GM21786 (cell line): ENCODE results near the gene GMPPB.

Experiments used
- ATAC-seq: cut with Tn5 transposase; IDR thresholded peaks from one replicate; pipeline ENCODE4 v1.9.1; 2021; ENCODE audit not compliant: unreplicated experiment

Gene GMPPB

DNA sequence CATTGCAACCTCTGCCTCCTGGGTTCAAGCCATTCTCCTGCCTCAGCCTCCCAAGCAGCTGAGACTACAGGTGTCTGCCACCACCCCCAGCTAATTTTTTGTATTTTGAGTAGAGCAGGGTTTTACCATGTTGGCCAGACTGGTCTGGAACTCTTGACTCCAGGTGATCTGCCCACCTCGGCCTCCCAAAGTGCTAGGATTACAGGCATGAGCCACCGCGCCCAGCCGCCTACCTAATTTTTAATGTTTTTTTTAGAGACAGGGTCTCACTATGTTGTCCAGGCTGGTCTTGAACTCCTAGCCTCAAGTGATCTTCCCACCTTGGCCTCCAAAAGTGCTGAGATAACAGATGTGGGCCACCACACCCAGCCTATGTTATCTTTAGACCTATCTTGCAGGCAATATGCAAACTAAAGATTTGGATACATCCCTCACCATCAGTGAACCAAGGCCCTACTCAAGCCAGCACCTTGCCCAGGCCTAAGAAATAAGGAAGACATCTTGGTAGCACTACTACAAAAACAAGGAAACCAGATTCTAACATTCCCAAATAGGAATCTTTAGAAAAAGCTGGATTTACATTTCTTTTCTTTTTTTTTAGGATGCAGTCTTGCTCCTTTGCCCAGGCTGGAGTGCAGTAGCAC is 6.3 kb upstream of the GMPPB start:
- no peak for ATAC-seq

DNA sequence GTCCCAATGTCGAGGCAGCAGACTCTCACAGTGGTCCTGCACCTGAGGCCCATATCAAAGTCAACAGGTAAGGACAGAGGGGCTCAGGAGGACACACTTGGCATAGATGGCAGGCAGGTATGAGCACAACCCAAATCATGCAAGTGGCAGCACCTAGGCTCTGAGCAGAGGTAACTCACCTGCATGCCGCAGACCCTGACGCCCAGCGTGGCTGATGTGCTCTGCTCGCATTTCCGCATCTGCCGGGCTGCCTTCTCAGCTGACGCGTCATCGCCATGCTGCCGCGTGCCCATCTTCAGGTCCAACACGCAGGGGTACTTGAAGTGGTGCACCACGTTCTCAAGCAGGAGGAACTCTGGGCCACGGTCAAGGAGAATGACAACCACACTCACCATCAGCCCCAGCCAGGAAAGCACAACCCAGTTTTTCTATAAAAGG is 4.2 kb upstream of the GMPPB start:
- ATAC-seq = no peak

GRCh38 chr3:49727154-49727923 is 3.6 kb upstream of the GMPPB start:
- no peak for ATAC-seq

DNA sequence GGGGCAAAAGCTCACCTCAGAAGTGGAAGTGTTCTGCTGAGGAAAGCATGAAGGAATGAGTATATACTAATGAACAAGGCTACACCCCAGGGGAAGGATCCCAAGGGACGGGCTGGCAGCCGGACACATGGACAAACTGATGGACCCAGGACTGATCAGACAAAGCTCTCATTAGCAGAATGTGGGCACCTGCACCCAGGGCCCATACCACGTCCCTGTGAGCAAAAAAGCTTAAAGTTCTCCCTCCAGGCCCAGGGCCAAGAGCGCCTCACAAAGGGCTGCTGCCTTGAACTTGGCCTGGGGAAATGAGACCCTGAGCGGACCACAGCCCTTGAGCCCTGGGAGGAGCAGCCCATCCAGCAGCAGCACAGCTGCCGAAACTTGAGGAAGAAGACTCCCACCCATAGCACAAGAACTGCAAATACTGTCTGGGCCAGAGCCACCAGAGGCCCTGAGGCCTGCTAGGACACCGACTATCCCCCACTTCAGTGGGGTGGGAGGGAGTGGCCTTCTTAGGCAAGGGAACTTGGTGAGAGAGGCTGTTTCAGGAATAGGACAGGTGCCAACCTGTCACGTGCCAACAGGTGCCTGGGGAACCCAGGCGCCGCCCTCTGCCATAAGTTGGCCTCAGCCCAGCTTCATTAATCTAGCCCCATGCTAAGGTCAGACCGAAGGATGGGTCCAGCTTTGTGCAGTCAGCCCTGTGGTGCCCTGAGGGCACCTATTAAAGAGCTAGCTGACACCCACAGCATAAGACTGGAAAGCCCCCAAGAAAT is 2.3 kb upstream of the GMPPB start:
- ATAC-seq = no peak

- no peak for ATAC-seq
These were observed 835 bp upstream of the GMPPB start for GRCh38 chr3:49724586-49724985.

DNA sequence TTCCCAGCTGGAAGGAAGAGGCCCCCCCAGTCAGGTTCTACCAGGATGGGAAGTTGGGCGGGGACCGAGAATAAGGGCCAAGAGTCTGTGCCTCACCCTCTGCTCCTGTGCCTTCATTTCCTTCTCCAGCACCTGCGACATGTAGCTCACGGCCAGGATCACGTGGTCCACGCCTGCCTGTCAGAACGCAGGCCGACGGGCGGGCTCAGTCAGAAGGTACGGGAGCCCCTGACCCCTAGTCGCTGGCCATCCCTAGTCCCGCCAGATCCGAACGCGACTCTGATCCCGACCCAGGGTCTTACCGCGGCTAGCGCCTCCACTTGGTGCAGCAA is 489 bp downstream of the GMPPB start:
- no peak for ATAC-seq

- no peak for ATAC-seq
These were observed 855 bp downstream of the GMPPB start for GRCh38 chr3:49722896-49723295.

- no peak for ATAC-seq
These were observed 1.6 kb downstream of the GMPPB start for GRCh38 chr3:49721896-49722781.

GRCh38 chr3:49721596-49721895 is 2.2 kb downstream of the GMPPB start:
- no peak for ATAC-seq

DNA sequence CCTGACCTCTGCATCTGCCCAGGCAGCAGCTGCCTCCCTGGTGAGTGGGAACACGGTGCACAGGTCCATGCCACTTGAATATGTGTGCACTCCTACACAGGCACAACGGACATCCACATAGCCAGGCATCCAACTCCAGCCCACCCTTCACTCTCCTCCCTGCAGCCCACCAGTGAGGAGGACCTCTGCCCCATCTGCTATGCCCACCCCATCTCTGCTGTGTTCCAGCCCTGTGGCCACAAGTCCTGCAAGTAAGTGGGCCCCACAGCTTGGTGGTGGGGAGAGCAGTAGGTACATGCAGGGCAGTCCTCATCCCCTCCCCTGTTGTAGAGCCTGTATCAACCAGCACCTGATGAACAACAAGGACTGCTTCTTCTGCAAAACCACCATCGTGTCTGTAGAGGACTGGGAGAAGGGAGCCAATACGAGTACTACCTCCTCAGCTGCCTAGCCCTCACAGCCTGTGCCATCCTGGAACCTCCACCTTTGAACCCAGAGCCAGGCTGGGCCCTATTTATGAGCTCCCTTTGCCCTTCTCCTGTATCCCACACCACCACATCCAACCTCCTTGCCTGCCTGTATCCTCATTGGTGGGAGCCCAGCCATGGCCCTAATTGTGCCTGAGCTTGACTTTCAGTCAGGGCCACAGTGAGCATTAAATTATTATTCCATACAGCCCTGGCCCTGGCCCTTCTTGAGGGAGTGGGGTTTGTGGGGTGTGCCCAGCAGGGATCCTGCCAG is 2.7 kb downstream of the GMPPB start:
- no peak for ATAC-seq

GRCh38 chr3:49719214-49719884 is 4.4 kb downstream of the GMPPB start, which contains the start of gene AMIGO3:
AMIGO3 (minus strand) TSS chr3:49719684; CDS start chr3:49719465, 219 bp downstream.
- peak; percentile 53 for ATAC-seq

- no peak for ATAC-seq
These were observed 4.9 kb downstream of the GMPPB start for GRCh38 chr3:49718858-49719213.

- no peak for ATAC-seq
These were observed 5.5 kb downstream of the GMPPB start for GRCh38 chr3:49717959-49718857.

DNA sequence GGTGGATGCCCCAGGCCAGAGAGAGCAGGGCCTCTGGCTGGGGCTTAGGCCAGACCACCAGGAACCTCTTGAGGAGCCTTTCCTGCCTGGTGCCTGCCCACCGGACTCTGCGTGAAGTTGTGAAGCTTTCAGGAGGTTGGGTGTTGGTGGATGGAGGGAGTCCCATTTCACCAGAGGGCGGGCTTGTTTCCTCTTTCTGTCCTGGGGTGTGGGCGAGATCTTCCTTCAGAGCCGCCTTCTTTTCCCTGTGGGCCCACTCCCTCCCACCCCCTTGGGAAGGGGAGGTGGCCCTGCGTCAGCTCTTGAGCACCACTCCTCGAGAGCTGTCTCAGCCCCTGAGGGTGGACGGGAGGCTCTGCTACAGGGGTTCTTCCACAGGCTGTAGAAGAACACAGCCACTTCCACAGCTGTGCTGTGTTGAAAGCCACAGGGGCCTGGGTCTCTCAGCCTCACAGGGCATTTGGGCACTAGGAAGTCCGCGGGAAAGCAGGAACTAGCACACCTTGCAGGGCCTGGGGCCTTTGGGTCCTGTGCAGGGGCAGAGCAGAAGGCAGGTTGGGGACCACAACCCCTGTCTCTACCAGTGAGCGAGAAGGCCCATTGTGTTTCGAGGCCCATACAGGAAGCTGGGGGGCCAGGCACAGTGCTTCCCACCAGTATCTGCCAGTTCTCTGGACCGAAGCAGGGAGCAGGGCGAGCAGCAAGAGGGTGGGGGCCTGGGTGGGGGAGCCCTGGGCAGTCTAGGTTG is 6.4 kb downstream of the GMPPB start:
- no peak for ATAC-seq

- ATAC-seq = no peak
These were observed 7.0 kb downstream of the GMPPB start for GRCh38 chr3:49716691-49717210.

- ATAC-seq = no peak
These were observed 7.6 kb downstream of the GMPPB start for GRCh38 chr3:49716169-49716568.

DNA sequence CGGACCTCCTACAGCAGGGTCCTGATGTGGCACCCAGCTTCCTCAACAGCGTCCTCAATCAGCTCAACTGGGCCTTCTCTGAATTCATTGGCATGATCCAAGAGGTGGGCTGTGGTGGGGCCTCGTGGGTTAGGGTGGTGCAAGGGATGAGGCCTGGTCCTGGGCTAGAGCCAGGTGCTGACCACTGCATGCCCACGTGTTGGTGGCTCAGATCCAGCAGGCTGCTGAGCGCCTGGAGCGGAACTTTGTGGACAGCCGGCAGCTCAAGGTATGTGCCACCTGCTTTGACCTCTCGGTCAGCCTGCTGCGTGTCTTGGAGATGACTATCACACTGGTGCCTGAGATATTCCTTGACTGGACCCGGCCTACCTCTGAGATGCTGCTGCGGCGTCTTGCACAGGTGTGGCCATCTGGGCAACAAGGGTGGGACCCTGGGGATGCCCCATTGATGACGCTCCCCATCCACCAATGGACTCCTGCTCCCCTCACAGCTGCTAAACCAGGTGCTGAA is 8.1 kb downstream of the GMPPB start:
- ATAC-seq = no peak
